Ramos (cell line): ENCODE measurements around the gene ELMO1.

ENCODE experiments used
- in situ Hi-C: fragments of 300-500 bp; cut with MboI; formaldehyde crosslinking; loops from one replicate; pipeline ENCODE4 v1.14.3; 2022; ENCODE audit warnings: low sequenced_read_pairs; ENCODE audit not compliant: unreplicated experiment

The ELMO1 gene

GRCh38 chr7:36925207-36925606 is 523.5 kb downstream of the ELMO1 start:
- in situ Hi-C loops, result no loop called here

- in situ Hi-C loops, result no loop called here
Measured at GRCh38 chr7:36923943-36924436, 524.7 kb downstream of the ELMO1 start.

GRCh38 chr7:36923185-36923584 is 525.5 kb downstream of the ELMO1 start:
- in situ Hi-C loops, result no loop called here

GRCh38 chr7:36920433-36920832 is 528.2 kb downstream of the ELMO1 start:
- in situ Hi-C loops, result no loop called here

- in situ Hi-C loops, result no loop called here
Measured at GRCh38 chr7:36919738-36920137, 528.9 kb downstream of the ELMO1 start.

GRCh38 chr7:36918591-36918990 is 530.1 kb downstream of the ELMO1 start:
- in situ Hi-C loops, result no loop called here

- in situ Hi-C loops, result no loop called here
Measured at GRCh38 chr7:36916619-36917018, 532.0 kb downstream of the ELMO1 start.

GRCh38 chr7:36916116-36916515 is 532.5 kb downstream of the ELMO1 start:
- in situ Hi-C loops, result no loop called here

- in situ Hi-C loops, result no loop called here
Measured at GRCh38 chr7:36911788-36912187, 536.9 kb downstream of the ELMO1 start.

- in situ Hi-C loops, result no loop called here
Measured at GRCh38 chr7:36910859-36911258, 537.8 kb downstream of the ELMO1 start.

- in situ Hi-C loops, result no loop called here
Measured at GRCh38 chr7:36910401-36910800, 538.3 kb downstream of the ELMO1 start.

GRCh38 chr7:36906956-36907635 is 541.6 kb downstream of the ELMO1 start:
- in situ Hi-C loops, result no loop called here

- in situ Hi-C loops, result no loop called here
Measured at GRCh38 chr7:36906448-36906847, 542.2 kb downstream of the ELMO1 start.

GRCh38 chr7:36905841-36906240 is 542.8 kb downstream of the ELMO1 start:
- in situ Hi-C loops, result no loop called here

- in situ Hi-C loops, result no loop called here
Measured at GRCh38 chr7:36904802-36905201, 543.9 kb downstream of the ELMO1 start.

- in situ Hi-C loops, result no loop called here
Measured at GRCh38 chr7:36904101-36904500, 544.6 kb downstream of the ELMO1 start.

GRCh38 chr7:36900988-36901710 is 547.5 kb downstream of the ELMO1 start:
- in situ Hi-C loops, result no loop called here

- in situ Hi-C loops, result no loop called here
Measured at GRCh38 chr7:36898186-36898585, 550.5 kb downstream of the ELMO1 start.

GRCh38 chr7:36896956-36897590 is 551.6 kb downstream of the ELMO1 start:
- in situ Hi-C loops, result no loop called here

GRCh38 chr7:36896418-36896817 is 552.2 kb downstream of the ELMO1 start:
- in situ Hi-C loops, result no loop called here

GRCh38 chr7:36895192-36895591 is 553.5 kb downstream of the ELMO1 start:
- in situ Hi-C loops, result no loop called here
